ENCODE data around the gene HS6ST3. TPM values are rescaled to one million over a fixed set of nuclear protein-coding genes. Genes with fewer than 3 reads are reported as not detected.

Gene HS6ST3
- total and polyA plus RNA-seq, 2 experiments from 2014 or later, result 0.11 TPM; not detected in 1

- no peaks in the 10 kb centered on the region for H3K9me2 ChIP-seq (ENCODE audit: insufficient read depth)
- H3K79me2 ChIP-seq (ENCODE audit: insufficient read depth), result no peaks in the 10 kb centered on the region
- in situ Hi-C loops (cut with MboI), result no loop called here
- no peak overlapping the region for H3K4me3 ChIP-seq
- H3K9ac ChIP-seq, result no peak overlapping the region
- no peaks in the 10 kb centered on the region for H3K9me3 ChIP-seq (ENCODE audit: low read depth)
- no peaks in the 10 kb centered on the region for H3K27me3 ChIP-seq (replicated peaks; ENCODE audit: insufficient read depth)
- no peaks in the 10 kb centered on the region for H3K4me1 ChIP-seq (ENCODE audit: insufficient read depth)
- WGBS, 2 experiments (ENCODE audit: low coverage in 1 of 2, low lambda C conversion rate in 2 of 2, missing lambda C conversion rate in 2 of 2), result 0 to 2% methylated on average over 2 of the region's 2 CpGs
- no peak for TF ChIP-seq EZH2 (IDR thresholded peaks at IDR 0.05; ENCODE audit: insufficient read depth, poor library complexity, severe bottlenecking)
- TF ChIP-seq EZH2phosphoT487 (IDR thresholded peaks at IDR 0.05; ENCODE audit: insufficient read depth, low read depth), result no peak
- H4K20me1 ChIP-seq (ENCODE audit: insufficient read depth), result no peaks in the 10 kb centered on the region
- no peak overlapping the region for H3K27ac ChIP-seq
- no peaks in the 10 kb centered on the region for H3F3A ChIP-seq (ENCODE audit: insufficient read depth)
- no peak overlapping the region for H3K4me2 ChIP-seq (ENCODE audit: unreplicated experiment)
- no peak overlapping the region for H2AFZ ChIP-seq
- no peaks in the 10 kb centered on the region for H3K36me3 ChIP-seq (ENCODE audit: low read depth)
- no peak for DNase-seq
Observed at GRCh38 chr13:96860882-96861281, 771.0 kb downstream of the HS6ST3 start.

- no peak overlapping the region for H2AFZ ChIP-seq
- in situ Hi-C loops (cut with MboI), result no loop called here
- WGBS, 2 experiments (ENCODE audit: low coverage in 1 of 2, low lambda C conversion rate in 2 of 2, missing lambda C conversion rate in 2 of 2), result 59 to 60% methylated on average over 2 of the region's 2 CpGs
Observed at GRCh38 chr13:96862093-96862492, 772.2 kb downstream of the HS6ST3 start.

DNA sequence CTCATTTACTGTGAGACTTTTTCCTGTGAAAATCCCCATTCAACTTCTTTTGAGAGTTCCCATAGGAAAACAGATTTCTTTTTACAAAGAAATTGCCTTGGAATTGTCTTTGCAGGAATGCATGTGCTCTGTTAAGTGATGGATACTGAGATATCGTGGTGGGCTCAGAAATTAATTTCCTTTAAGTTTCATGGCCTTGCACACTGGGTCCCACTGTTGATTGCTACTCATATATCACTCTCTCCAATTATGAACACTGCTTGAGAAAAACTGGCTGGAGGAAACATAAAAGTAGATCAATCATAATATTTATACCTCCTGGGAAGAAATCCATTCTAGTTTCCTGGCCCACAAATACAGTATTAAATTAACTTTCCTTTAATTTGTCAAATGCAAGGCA lies 773.1 kb downstream of the HS6ST3 start:
- in situ Hi-C loops (cut with MboI), result no loop called here
- Histone ChIP-seq H3K36me3 (ENCODE audit: low read depth) (no peaks in the 10 kb centered on the region), H2AFZ (no peak overlapping the region), H3K27me3 (replicated peaks; ENCODE audit: insufficient read depth) (no peaks in the 10 kb centered on the region), H3K4me3 (no peak overlapping the region), H3K4me1 (ENCODE audit: insufficient read depth) (no peaks in the 10 kb centered on the region), H3K4me2 (ENCODE audit: unreplicated experiment) (no peak overlapping the region), H3K9me3 (ENCODE audit: low read depth) (no peaks in the 10 kb centered on the region), H3F3A (ENCODE audit: insufficient read depth) (no peaks in the 10 kb centered on the region), H3K9ac (no peak overlapping the region), H3K9me2 (ENCODE audit: insufficient read depth) (no peaks in the 10 kb centered on the region), H3K79me2 (ENCODE audit: insufficient read depth) (no peaks in the 10 kb centered on the region), H3K27ac (no peak overlapping the region), H4K20me1 (ENCODE audit: insufficient read depth) (no peaks in the 10 kb centered on the region)
- 23 to 30% methylated on average over 1 of the region's 1 CpG for WGBS, 2 experiments (ENCODE audit: low coverage in 1 of 2, low lambda C conversion rate in 2 of 2, missing lambda C conversion rate in 2 of 2)
- TF ChIP-seq EZH2phosphoT487 (IDR thresholded peaks at IDR 0.05; ENCODE audit: insufficient read depth, low read depth) (no peak), EZH2 (IDR thresholded peaks at IDR 0.05; ENCODE audit: insufficient read depth, poor library complexity, severe bottlenecking) (no peak)
- no peak for DNase-seq

More at GRCh38 chr13:96862093-96862492, 772.2 kb downstream of the HS6ST3 start:
- Histone ChIP-seq H3K9ac (no peak overlapping the region), H4K20me1 (ENCODE audit: insufficient read depth) (no peaks in the 10 kb centered on the region), H3K79me2 (ENCODE audit: insufficient read depth) (no peaks in the 10 kb centered on the region), H3K9me3 (ENCODE audit: low read depth) (no peaks in the 10 kb centered on the region), H3K36me3 (ENCODE audit: low read depth) (no peaks in the 10 kb centered on the region), H3K4me2 (ENCODE audit: unreplicated experiment) (no peak overlapping the region), H3K9me2 (ENCODE audit: insufficient read depth) (no peaks in the 10 kb centered on the region), H3F3A (ENCODE audit: insufficient read depth) (no peaks in the 10 kb centered on the region), H3K4me1 (ENCODE audit: insufficient read depth) (no peaks in the 10 kb centered on the region), H3K4me3 (no peak overlapping the region), H3K27me3 (replicated peaks; ENCODE audit: insufficient read depth) (no peaks in the 10 kb centered on the region), H3K27ac (no peak overlapping the region)
- TF ChIP-seq EZH2 (IDR thresholded peaks at IDR 0.05; ENCODE audit: insufficient read depth, poor library complexity, severe bottlenecking), result no peak
- TF ChIP-seq EZH2phosphoT487 (IDR thresholded peaks at IDR 0.05; ENCODE audit: insufficient read depth, low read depth), result no peak
- no peak for DNase-seq

DNA sequence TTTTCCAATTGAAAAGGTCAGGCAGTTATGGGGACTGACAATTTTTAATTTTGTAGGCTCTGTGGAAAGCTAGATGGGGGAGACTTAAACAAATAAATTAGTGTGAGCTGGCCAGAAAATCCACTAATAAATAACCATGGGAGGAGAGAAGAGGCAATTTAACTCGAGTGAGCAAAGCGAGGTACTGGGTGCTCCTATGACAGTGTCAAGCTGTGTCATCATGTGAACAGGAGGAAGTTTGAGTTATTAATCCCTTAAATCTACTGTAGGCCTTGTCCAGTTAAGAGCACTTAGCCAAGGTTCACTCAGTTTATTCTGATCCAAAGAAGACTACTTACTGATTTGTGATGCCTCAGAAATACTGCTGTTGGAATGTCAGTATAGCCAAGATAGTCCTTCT lies 781.6 kb downstream of the HS6ST3 start:
- H3K79me2 ChIP-seq (ENCODE audit: insufficient read depth), result no peaks in the 10 kb centered on the region
- no peaks in the 10 kb centered on the region for H3K36me3 ChIP-seq (ENCODE audit: low read depth)
- in situ Hi-C loops (cut with MboI), result no loop called here
- no peaks in the 10 kb centered on the region; the same call in 1 of the 2 replicates for H4K20me1 ChIP-seq (ENCODE audit: insufficient read depth)
- H3K27me3 ChIP-seq (replicated peaks; ENCODE audit: insufficient read depth), result no peaks in the 10 kb centered on the region
- 32 to 46% methylated on average over 2 of the region's 2 CpGs for WGBS, 2 experiments (ENCODE audit: low coverage in 1 of 2, low lambda C conversion rate in 2 of 2, missing lambda C conversion rate in 2 of 2)
- H2AFZ ChIP-seq, result no peak overlapping the region
- H3K9me3 ChIP-seq (ENCODE audit: low read depth), result no peaks in the 10 kb centered on the region
- H3K4me2 ChIP-seq (ENCODE audit: unreplicated experiment), result no peak overlapping the region
- no peak for DNase-seq
- H3K27ac ChIP-seq, result no peak overlapping the region
- no peaks in the 10 kb centered on the region for H3K4me1 ChIP-seq (ENCODE audit: insufficient read depth)
- no peak overlapping the region for H3K4me3 ChIP-seq
- H3K9ac ChIP-seq, result no peak overlapping the region
- TF ChIP-seq EZH2 (IDR thresholded peaks at IDR 0.05; ENCODE audit: insufficient read depth, poor library complexity, severe bottlenecking), result no peak
- no peak for TF ChIP-seq EZH2phosphoT487 (IDR thresholded peaks at IDR 0.05; ENCODE audit: insufficient read depth, low read depth)
- no peaks in the 10 kb centered on the region for H3F3A ChIP-seq (ENCODE audit: insufficient read depth)
- no peaks in the 10 kb centered on the region for H3K9me2 ChIP-seq (ENCODE audit: insufficient read depth)

GRCh38 chr13:96880419-96880818 lies 790.5 kb downstream of the HS6ST3 start:
- Histone ChIP-seq H3K9me3 (ENCODE audit: low read depth) (no peaks in the 10 kb centered on the region), H3K4me1 (ENCODE audit: insufficient read depth) (no peaks in the 10 kb centered on the region), H3K9ac (no peak overlapping the region), H2AFZ (no peak overlapping the region), H3K4me2 (ENCODE audit: unreplicated experiment) (no peak overlapping the region), H3K27me3 (replicated peaks; ENCODE audit: insufficient read depth) (no peaks in the 10 kb centered on the region), H3K27ac (no peak overlapping the region), H3F3A (ENCODE audit: insufficient read depth) (no peaks in the 10 kb centered on the region), H3K36me3 (ENCODE audit: low read depth) (no peaks in the 10 kb centered on the region), H3K4me3 (no peak overlapping the region), H3K79me2 (ENCODE audit: insufficient read depth) (no peaks in the 10 kb centered on the region), H3K9me2 (ENCODE audit: insufficient read depth) (no peaks in the 10 kb centered on the region), H4K20me1 (ENCODE audit: insufficient read depth) (no peaks in the 10 kb centered on the region; the same call in 1 of the 2 replicates)
- in situ Hi-C loops (cut with MboI), result no loop called here
- no peak for TF ChIP-seq EZH2 (IDR thresholded peaks at IDR 0.05; ENCODE audit: insufficient read depth, poor library complexity, severe bottlenecking)
- no peak for DNase-seq

Small RNA genes lying within 50 kb of the gene (microRNA-seq; reads per million reads assigned to microRNA genes)
- not detected for gene MIR4501 (ENCODE audit: borderline number of aligned reads)

Other genes with a start within 250 kb of the HS6ST3 start
- gene UGGT2, start 36.7 kb upstream of the HS6ST3 start, total RNA-seq (2014; rRNA removed; shearing (Covaris generic)), result 46.5 and 54.8 TPM in 2 replicates
- 38.9 and 46.1 TPM in 2 replicates for gene UGGT2, start 36.7 kb upstream of the HS6ST3 start, polyA plus RNA-seq (2016; fragmentation: Nextera tagmentation; extraction: Ambion mirVana)

All from GM23248 (cell line).